H1 (cell line): ENCODE data around the gene ASXL1. TPM values are rescaled to one million over a fixed set of nuclear protein-coding genes. Genes with fewer than 3 reads are reported as not detected.

Source experiments
- CTCF ChIA-PET: fragments of 300-600 bp; sonication (Branson Sonifier 250); formaldehyde crosslinking; loops from one replicate; lab custom pipeline; 2021; ENCODE audit not compliant: partially characterized antibody; lab: Charles Lee
- POLR2A ChIA-PET: fragments of 300-600 bp; sonication (Branson Sonifier 250); formaldehyde crosslinking; loops from one replicate; lab custom pipeline; 2021; ENCODE audit warnings: inconsistent platforms; ENCODE audit not compliant: partially characterized antibody; lab: Charles Lee
- DNase-seq, 2 experiments: peaks; one replicate each; pipeline versions ENCODE4 v3.0.0 to v3.0.0-alpha.2; 2010 to 2022; ENCODE audit warnings: low spot score in 2 of 2, low read depth in 1 of 2, mixed read lengths in 1 of 2
- FAIRE-seq: peaks from 2 replicates; lab custom pipeline; 2011; peaks lifted over from hg19 to GRCh38; lab: Jason Lieb, UNC
- H2AFZ ChIP-seq: 2 replicates; pipeline ENCODE4 v1.8.1; 2012; ENCODE audit warnings: low read length, inconsistent platforms
- H2AK5ac ChIP-seq: 2 replicates; pipeline ENCODE4 v1.6.1; 2013; ENCODE audit warnings: low read depth, low read length
- H2BK120ac ChIP-seq: replicated peaks from 2 replicates; pipeline ENCODE3; 2013; ENCODE audit warnings: low read depth, low read length, inconsistent platforms
- H2BK12ac ChIP-seq: 2 replicates; pipeline ENCODE4 v1.6.1; 2013; ENCODE audit warnings: low read depth, low read length
- H2BK15ac ChIP-seq: 2 replicates; pipeline ENCODE4 v1.6.1; 2013; ENCODE audit warnings: low read length
- H2BK20ac ChIP-seq: 2 replicates; pipeline ENCODE4 v1.6.1; 2013; ENCODE audit warnings: low read length
- H2BK5ac ChIP-seq: 2 replicates; pipeline ENCODE4 v1.6.1; 2013; ENCODE audit warnings: low read depth, low read length
- H3K14ac ChIP-seq: 2 replicates; pipeline ENCODE4 v1.6.1; 2013; ENCODE audit warnings: inconsistent platforms; ENCODE audit not compliant: insufficient read length
- H3K18ac ChIP-seq: 2 replicates; pipeline ENCODE4 v1.6.1; 2013; ENCODE audit warnings: low read length; ENCODE audit errors: extremely low read depth
- H3K23ac ChIP-seq: 2 replicates; pipeline ENCODE4 v1.6.1; 2013; ENCODE audit warnings: inconsistent platforms; ENCODE audit not compliant: insufficient read length
- H3K23me2 ChIP-seq: 2 replicates; pipeline ENCODE4 v1.6.1; 2013; ENCODE audit warnings: low read depth, low read length
- H3K27ac ChIP-seq: 2 replicates; pipeline ENCODE4 v1.6.1; 2011; ENCODE audit warnings: low read depth, low read length, inconsistent platforms
- H3K27me3 ChIP-seq, 4 experiments: replicated peaks in 1 of 4; 1 replicate in 1 of 4; 2 replicates in 3 of 4; pipeline versions ENCODE4 v1.6.1 to v1.8.1; 2011 to 2013; ENCODE audit warnings: low read length in 3 of 4, mild to moderate bottlenecking in 3 of 4, inconsistent platforms in 2 of 4, mixed read lengths in 2 of 4, moderate library complexity in 1 of 4; ENCODE audit not compliant: control insufficient read depth in 3 of 4, insufficient read depth in 3 of 4; ENCODE audit errors: extremely low read depth in 1 of 4
- H3K36me3 ChIP-seq, 4 experiments: 2 replicates each; pipeline versions ENCODE4 v1.6.1 to v1.8.1; 2011 to 2013; ENCODE audit warnings: mild to moderate bottlenecking in 4 of 4, low read length in 3 of 4, moderate library complexity in 2 of 4, control low read depth in 1 of 4, inconsistent platforms in 1 of 4; ENCODE audit not compliant: insufficient read depth in 4 of 4, control insufficient read depth in 2 of 4
- H3K4ac ChIP-seq: replicated peaks from 2 replicates; pipeline ENCODE3; 2013; ENCODE audit warnings: low read length, low read depth, mixed read lengths, inconsistent platforms; ENCODE audit not compliant: insufficient read length
- H3K4me1 ChIP-seq, 4 experiments: replicated peaks in 1 of 4; 1 replicate in 1 of 4; 2 replicates in 3 of 4; pipeline versions ENCODE4 v1.6.1 to v1.8.1; 2011 to 2013; ENCODE audit warnings: low read length in 3 of 4, inconsistent platforms in 2 of 4, mixed read lengths in 1 of 4; ENCODE audit not compliant: insufficient read depth in 4 of 4, control insufficient read depth in 3 of 4
- H3K4me2 ChIP-seq, 2 experiments: 2 replicates each; pipeline versions ENCODE4 v1.6.1 to v1.8.1; 2011 to 2013; ENCODE audit warnings: low read depth in 2 of 2, low read length in 2 of 2, control low read depth in 1 of 2, inconsistent platforms in 1 of 2, mild to moderate bottlenecking in 1 of 2; ENCODE audit not compliant: insufficient read depth in 1 of 2
- H3K4me3 ChIP-seq, 4 experiments: fragments of 200-600, 300-600 bp in 1 of 4; sonication (generic), shearing (Covaris generic), sonication (Bioruptor Twin) in 1 of 4; 2 replicates each; pipeline versions ENCODE4 v1.5.1 to v1.8.1; 2011 to 2016; ENCODE audit warnings: low read length in 4 of 4, low read depth in 3 of 4, control low read depth in 2 of 4, inconsistent platforms in 2 of 4, mild to moderate bottlenecking in 2 of 4, mixed read lengths in 1 of 4, moderate library complexity in 1 of 4; ENCODE audit not compliant: insufficient read depth in 2 of 4; ENCODE audit errors: extremely low read depth in 1 of 4
- H3K56ac ChIP-seq: replicated peaks from 2 replicates; pipeline ENCODE3; 2013; ENCODE audit warnings: low read depth, mild to moderate bottlenecking, mixed read lengths, low read length, inconsistent platforms; ENCODE audit not compliant: insufficient read length
- H3K79me1 ChIP-seq: 2 replicates; pipeline ENCODE4 v1.6.1; 2013; ENCODE audit warnings: low read depth, low read length, control low read depth
- H3K79me2 ChIP-seq, 2 experiments: 2 replicates each; pipeline versions ENCODE4 v1.6.1 to v1.8.1; 2012 to 2013; ENCODE audit warnings: low read length in 2 of 2, mild to moderate bottlenecking in 2 of 2, inconsistent platforms in 1 of 2; ENCODE audit not compliant: insufficient read depth in 2 of 2, control insufficient read depth in 1 of 2
- H3K9ac ChIP-seq, 4 experiments: replicated peaks in 1 of 4; 1 replicate in 1 of 4; 2 replicates in 3 of 4; pipeline versions ENCODE4 v1.6.1 to v1.8.1; 2011 to 2013; ENCODE audit warnings: low read depth in 3 of 4, low read length in 3 of 4, control low read depth in 2 of 4, mild to moderate bottlenecking in 2 of 4, moderate library complexity in 2 of 4, inconsistent platforms in 1 of 4; ENCODE audit errors: extremely low read depth in 1 of 4
- H3K9me3 ChIP-seq, 2 experiments: 2 replicates each; pipeline versions ENCODE4 v1.6.1 to v1.8.1; 2012 to 2013; ENCODE audit warnings: mild to moderate bottlenecking in 2 of 2, moderate library complexity in 2 of 2, control low read depth in 1 of 2, inconsistent platforms in 1 of 2, low read depth in 1 of 2, low read length in 1 of 2, mixed read lengths in 1 of 2; ENCODE audit not compliant: insufficient read depth in 2 of 2
- H4K20me1 ChIP-seq, 2 experiments: replicated peaks in 1 of 2; 2 replicates each; pipeline versions ENCODE3 to v1.8.1; 2011 to 2013; ENCODE audit warnings: inconsistent platforms in 2 of 2, low read length in 2 of 2, mild to moderate bottlenecking in 1 of 2; ENCODE audit not compliant: insufficient read depth in 2 of 2, control insufficient read depth in 1 of 2
- H4K5ac ChIP-seq: 2 replicates; pipeline ENCODE4 v1.6.1; 2013; ENCODE audit warnings: low read length, low read depth, mixed read lengths, inconsistent platforms; ENCODE audit not compliant: insufficient read length
- H4K8ac ChIP-seq: 2 replicates; pipeline ENCODE4 v1.8.0; 2013; ENCODE audit warnings: mild to moderate bottlenecking, moderate library complexity, low read length, inconsistent platforms; ENCODE audit not compliant: insufficient read depth; ENCODE audit errors: extremely low read depth
- H4K91ac ChIP-seq: replicated peaks from 2 replicates; pipeline ENCODE3; 2013; ENCODE audit warnings: low read length, mixed read lengths, inconsistent platforms; ENCODE audit not compliant: insufficient read length
- EP300 ChIP-seq, 2 experiments: IDR thresholded peaks; 1 replicate in 1 of 2; 2 replicates in 1 of 2; pipeline ENCODE4 v1.6.1; 2011 to 2012; ENCODE audit warnings: low read depth in 2 of 2, low read length in 2 of 2, mild to moderate bottlenecking in 2 of 2, borderline replicate concordance in 1 of 2, inconsistent platforms in 1 of 2, moderate library complexity in 1 of 2
- HDAC2 ChIP-seq, 2 experiments: fragments of 300-600 bp in 1 of 2; sonication (generic) in 1 of 2; IDR thresholded peaks; 2 replicates each; pipeline ENCODE4 v1.6.1; 2011 to 2012; ENCODE audit warnings: low read depth in 2 of 2, low read length in 2 of 2, mild to moderate bottlenecking in 2 of 2, moderate library complexity in 2 of 2, borderline replicate concordance in 1 of 2, inconsistent platforms in 1 of 2
- PHF8 ChIP-seq: fragments of 200-600 bp; sonication (generic); conservative IDR thresholded peaks from 2 replicates; pipeline ENCODE4 v1.7.1; 2012; ENCODE audit warnings: low read depth, mild to moderate bottlenecking, inconsistent platforms, low read length, moderate library complexity
- RFX5 ChIP-seq: IDR thresholded peaks from 2 replicates; pipeline ENCODE4 v1.6.1; 2011; ENCODE audit warnings: low read depth, low read length, improper control_type of control experiment, borderline replicate concordance
- TAF7 ChIP-seq: optimal IDR thresholded peaks from 2 replicates; pipeline ENCODE3; 2011; ENCODE audit warnings: low read depth, mild to moderate bottlenecking, inconsistent platforms, low read length, moderate library complexity, borderline replicate concordance
- TCF12 ChIP-seq: IDR thresholded peaks from 2 replicates; pipeline ENCODE4 v1.6.1; 2011; ENCODE audit warnings: low read depth, mild to moderate bottlenecking, low read length
- ZNF274 ChIP-seq: IDR thresholded peaks from 2 replicates; pipeline ENCODE4 v1.7.0; 2012; ENCODE audit warnings: low read length, borderline replicate concordance; ENCODE audit errors: extremely low read depth
- WGBS, 2 experiments: shearing (Covaris generic) in 1 of 2; methylation state at CpG; one replicate each; pipeline versions ENCODE4 v1.1.6 to v1.1.7; 2013 to 2015; ENCODE audit warnings: low lambda C conversion rate in 2 of 2, mixed read lengths in 2 of 2, inconsistent platforms in 1 of 2, low coverage in 1 of 2, missing lambda C conversion rate in 1 of 2; ENCODE audit not compliant: insufficient replicate concordance in 2 of 2, insufficient coverage in 1 of 2, insufficient read length in 1 of 2; ENCODE audit errors: extremely low coverage in 1 of 2, missing lambda C conversion rate in 1 of 2; 5-methylcytosine and 5-hydroxymethylcytosine counted together
- polyA plus RNA-seq, 7 experiments: library from polyadenylated mRNA; depleted of rRNA in 3 of 7; stranded (reverse) in 5 of 7; unstranded in 2 of 7; fragments of >200 nt in 5 of 7; fragments of 200-250 nt in 2 of 7; gene quantifications; 1 replicate in 5 of 7; 2 replicates in 1 of 7; 4 replicates in 1 of 7; pipeline versions ENCODE4 v1.2.1 to v1.2.3, GENCODE V29; 2011 to 2013; ENCODE audit warnings: missing spikeins in 2 of 7, mixed read lengths in 2 of 7
- total RNA-seq: library from RNA; stranded (reverse); fragmentation: NEBNext Ultra II Directional; extraction: Animal tissue kit (Norgen Biotek cat#: 25700); gene quantifications from 2 replicates; pipeline ENCODE4 v1.2.1, GENCODE V29; 2021
- TF ChIP-seq, protein P1 (sequence below): IDR thresholded peaks from 2 replicates; pipeline ENCODE4 v1.6.1; 2011; ENCODE audit warnings: low read depth, mild to moderate bottlenecking, low read length; ENCODE audit not compliant: insufficient read depth

Gene ASXL1
- total and polyA plus RNA-seq, 2 of the 8 experiments (the other 6 are each of a cell fraction or from before 2014, with no cell fraction given), result 10.6 to 26.5 TPM

DNA sequence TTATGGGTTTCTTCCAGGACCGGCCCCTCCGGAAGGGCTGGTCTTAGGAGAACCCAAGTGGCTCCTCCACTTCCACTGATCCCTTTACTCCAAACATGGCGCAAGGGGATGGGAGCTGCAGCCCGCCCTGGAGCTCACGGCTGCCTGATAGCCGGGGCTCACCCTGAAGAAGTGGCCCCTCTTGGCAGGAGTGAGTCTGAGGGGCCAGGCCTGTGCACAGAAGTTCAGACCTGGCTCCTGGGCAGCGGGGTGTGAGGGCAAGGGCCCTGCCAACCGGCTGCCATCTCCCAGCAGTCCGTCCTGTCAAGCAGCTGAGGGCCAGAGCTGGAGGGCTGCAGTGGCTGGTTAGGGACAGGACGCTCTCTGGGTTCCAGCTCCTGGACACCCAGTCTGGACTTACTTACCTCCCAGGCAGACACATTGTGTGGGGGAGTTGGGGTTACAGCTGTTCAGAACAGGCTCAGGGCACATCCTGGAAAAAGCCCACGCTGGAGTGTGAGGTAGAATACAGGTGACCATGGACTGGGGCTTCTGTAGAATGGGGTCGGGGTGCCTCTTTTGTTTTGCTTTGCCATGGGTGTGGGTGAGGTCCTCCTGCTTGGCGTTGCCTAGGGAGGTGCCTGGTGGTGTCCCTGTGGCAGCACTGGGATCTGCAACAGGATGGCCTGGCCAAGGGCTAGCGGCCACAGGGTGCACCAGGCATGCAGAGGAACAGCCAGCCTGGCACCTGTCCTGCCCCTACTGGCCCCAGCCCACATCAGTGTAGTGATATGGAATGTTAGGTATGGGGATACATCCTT lies 88.4 kb downstream of the ASXL1 start:
- peaks cover 0 to 3% (median 2%) of the 10 kb centered on the region in 4 experiments; a peak in 3 of 7 replicates for H3K4me1 ChIP-seq
- FAIRE-seq (no peak), DNase-seq (no peak)
- H3K23me2 ChIP-seq, result no peaks in the 10 kb centered on the region
- no peak overlapping the region for H2BK12ac ChIP-seq
- no peak overlapping the region for H2AFZ ChIP-seq
- H4K20me1 ChIP-seq, result peaks cover 2 to 13% of the 10 kb centered on the region in 2 experiments
- H4K91ac ChIP-seq, result no peak overlapping the region
- H3K14ac ChIP-seq, result no peak overlapping the region
- peaks cover 9 to 27% (median 17%) of the 10 kb centered on the region in 4 experiments; a peak in 7 of 8 replicates for H3K36me3 ChIP-seq
- no peak overlapping the region for H3K4ac ChIP-seq
- H4K5ac ChIP-seq, result no peak overlapping the region
- H3K23ac ChIP-seq, result no peak overlapping the region
- H3K9me3 ChIP-seq, result no peaks in the 10 kb centered on the region
- no peaks in the 10 kb centered on the region for H3K79me2 ChIP-seq
- H3K9ac ChIP-seq, result no peak overlapping the region
- no peak overlapping the region for H4K8ac ChIP-seq
- no peak overlapping the region for H2AK5ac ChIP-seq
- H3K27me3 ChIP-seq, result no peaks in the 10 kb centered on the region
- no peak overlapping the region for H3K4me2 ChIP-seq
- CTCF ChIA-PET, result interaction anchor here (0.5 to 2.4 kb wide), 5 partner anchors 9 to 384 kb away, joined by 3 to 13 read pairs (median 4); no protein-coding TSS in a partner anchor
- H2BK20ac ChIP-seq, result no peak overlapping the region
- no peak overlapping the region for H3K4me3 ChIP-seq
- no peak overlapping the region for H3K27ac ChIP-seq
- 89% methylated on average over 12 of the region's 14 CpGs; no CpG with 5 or more reads in 1 of the 2 experiments for WGBS, 2 experiments
- no peak overlapping the region for H2BK5ac ChIP-seq
- no peaks in the 10 kb centered on the region for H3K79me1 ChIP-seq
- POLR2A ChIA-PET, result no interaction called here
- no peak overlapping the region for H3K18ac ChIP-seq
- no peak overlapping the region for H3K56ac ChIP-seq
- no peak overlapping the region for H2BK120ac ChIP-seq
- H2BK15ac ChIP-seq, result no peak overlapping the region
- TF ChIP-seq ZNF274 (no peak), PHF8 (no peak), HDAC2 (IDR thresholded peaks at IDR 0.05; ENCODE audit: borderline replicate concordance in 1 of 2, low read depth in 2 of 2, low read length in 2 of 2) (no peak), RFX5 (no peak), TCF12 (no peak), TAF7 (no peak), EP300 (IDR thresholded peaks at IDR 0.05; ENCODE audit: borderline replicate concordance in 1 of 2, low read depth in 2 of 2, low read length in 2 of 2) (no peak)
- TF ChIP-seq, protein P1, sequence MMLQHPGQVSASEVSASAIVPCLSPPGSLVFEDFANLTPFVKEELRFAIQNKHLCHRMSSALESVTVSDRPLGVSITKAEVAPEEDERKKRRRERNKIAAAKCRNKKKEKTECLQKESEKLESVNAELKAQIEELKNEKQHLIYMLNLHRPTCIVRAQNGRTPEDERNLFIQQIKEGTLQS, result no peak
- TF ChIP-seq, all 59 proteins: peak for 0
